HG03196 (cell line): ENCODE measurements around the gene UNC13D.
"Not testable (repeated sequence)": the region's sequence is repeated elsewhere in the genome, so short reads cannot be mapped to it uniquely, and the experiment has no call there.

Experiments
- ATAC-seq: cut with Tn5 transposase; IDR thresholded peaks from one replicate; pipeline ENCODE4 v1.9.1; 2021; ENCODE audit not compliant: unreplicated experiment

Gene UNC13D

GRCh38 chr17:75822119-75822799, 21.9 kb downstream of the UNC13D start:
- ATAC-seq, result no peak

- no peak for ATAC-seq
These were observed 22.7 kb downstream of the UNC13D start for GRCh38 chr17:75821552-75821951.

GRCh38 chr17:75820094-75821080, 23.8 kb downstream of the UNC13D start:
- ATAC-seq, result no peak

- ATAC-seq, result no peak
These were observed 24.5 kb downstream of the UNC13D start for GRCh38 chr17:75819678-75820077.

GRCh38 chr17:75819116-75819515, 25.1 kb downstream of the UNC13D start:
- ATAC-seq, result no peak

- ATAC-seq, result no peak
These were observed 25.8 kb downstream of the UNC13D start for GRCh38 chr17:75818326-75818885.

- ATAC-seq, result no peak
These were observed 26.6 kb downstream of the UNC13D start for GRCh38 chr17:75817571-75817970.

- no peak for ATAC-seq
These were observed 27.5 kb downstream of the UNC13D start for GRCh38 chr17:75816693-75817092.

- no peak for ATAC-seq
These were observed 28.8 kb downstream of the UNC13D start for GRCh38 chr17:75815399-75815798.

- no peak for ATAC-seq
These were observed 29.3 kb downstream of the UNC13D start for GRCh38 chr17:75814900-75815373.

- ATAC-seq, result no peak
These were observed 30.2 kb downstream of the UNC13D start for GRCh38 chr17:75814021-75814395.

- ATAC-seq, result no peak
These were observed 30.9 kb downstream of the UNC13D start for GRCh38 chr17:75813081-75814020.

GRCh38 chr17:75812096-75813013, 31.8 kb downstream of the UNC13D start:
- no peak for ATAC-seq

GRCh38 chr17:75811174-75811573, 33.0 kb downstream of the UNC13D start:
- ATAC-seq, result no peak

GRCh38 chr17:75810756-75811155, 33.4 kb downstream of the UNC13D start:
- ATAC-seq, result not testable (repeated sequence)

GRCh38 chr17:75810216-75810615, 34.0 kb downstream of the UNC13D start:
- no peak for ATAC-seq

GRCh38 chr17:75809631-75810111, 34.5 kb downstream of the UNC13D start:
- ATAC-seq, result no peak

GRCh38 chr17:75808905-75809621, 35.1 kb downstream of the UNC13D start:
- ATAC-seq, result peak; percentile 54

- no peak for ATAC-seq
These were observed 35.7 kb downstream of the UNC13D start for GRCh38 chr17:75808549-75808904.
